ENCODE results near the gene ZDHHC14.

ZDHHC14 gene

DNA sequence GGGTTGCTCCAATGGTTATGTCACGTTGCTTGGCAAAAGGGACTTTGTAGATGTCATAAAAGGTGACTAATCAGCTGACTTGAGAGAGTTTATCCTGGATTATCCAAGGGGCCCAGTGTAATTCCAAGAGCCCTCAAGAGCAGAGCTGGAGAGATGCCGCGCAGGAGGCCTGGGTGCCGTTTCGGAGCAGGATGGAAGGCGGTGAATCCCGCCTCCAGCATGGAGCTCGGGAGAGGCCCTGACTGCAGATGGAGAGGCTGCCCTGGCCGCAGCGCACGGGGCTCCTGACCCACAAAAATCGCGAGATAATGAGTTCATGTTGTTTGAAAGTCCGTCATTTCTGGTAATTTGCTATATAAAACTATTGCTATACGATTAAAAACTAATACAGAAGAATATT lies 219.8 kb downstream of the ZDHHC14 start:
- DNase-seq (ENCODE audit: low spot score) = no peak

DNA sequence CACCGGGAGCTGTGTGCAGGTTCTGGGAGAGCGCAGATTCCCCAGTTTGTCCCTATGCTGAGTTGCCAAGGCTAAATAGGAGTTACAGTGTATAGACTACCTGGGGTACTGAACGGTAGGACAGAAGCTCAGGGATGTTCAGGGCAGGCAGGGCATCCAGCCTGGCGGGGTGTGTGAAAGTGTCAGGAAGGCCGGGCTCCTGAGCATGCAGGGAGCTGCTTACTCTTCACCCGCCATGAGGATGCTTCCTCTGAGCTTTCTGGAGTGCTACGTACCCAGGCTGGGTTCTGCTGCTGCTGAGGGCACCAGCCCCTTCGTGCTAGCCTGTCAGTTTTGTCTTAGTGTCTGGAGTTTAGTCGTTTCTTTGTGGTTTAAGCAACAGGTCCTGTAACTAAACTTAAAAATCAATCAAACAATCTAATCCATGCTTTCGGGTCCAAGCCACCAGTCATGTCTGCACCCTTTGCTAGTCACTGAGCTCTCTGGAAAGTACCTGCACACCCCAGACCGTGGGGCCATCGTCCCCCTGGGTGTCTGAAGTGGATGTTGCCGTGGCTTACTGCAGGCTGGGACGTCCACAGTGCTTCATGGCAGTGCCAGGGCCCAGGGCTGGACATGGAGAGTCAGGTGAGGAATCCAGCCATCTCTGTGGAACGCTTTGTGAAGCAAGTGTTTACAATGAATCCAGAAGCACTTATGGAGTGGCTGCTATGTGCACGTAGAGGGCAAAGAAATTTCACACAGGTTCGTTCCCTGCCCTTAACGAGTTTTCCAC lies 221.7 kb downstream of the ZDHHC14 start:
- DNase-seq (ENCODE audit: low spot score) = no peak

DNA sequence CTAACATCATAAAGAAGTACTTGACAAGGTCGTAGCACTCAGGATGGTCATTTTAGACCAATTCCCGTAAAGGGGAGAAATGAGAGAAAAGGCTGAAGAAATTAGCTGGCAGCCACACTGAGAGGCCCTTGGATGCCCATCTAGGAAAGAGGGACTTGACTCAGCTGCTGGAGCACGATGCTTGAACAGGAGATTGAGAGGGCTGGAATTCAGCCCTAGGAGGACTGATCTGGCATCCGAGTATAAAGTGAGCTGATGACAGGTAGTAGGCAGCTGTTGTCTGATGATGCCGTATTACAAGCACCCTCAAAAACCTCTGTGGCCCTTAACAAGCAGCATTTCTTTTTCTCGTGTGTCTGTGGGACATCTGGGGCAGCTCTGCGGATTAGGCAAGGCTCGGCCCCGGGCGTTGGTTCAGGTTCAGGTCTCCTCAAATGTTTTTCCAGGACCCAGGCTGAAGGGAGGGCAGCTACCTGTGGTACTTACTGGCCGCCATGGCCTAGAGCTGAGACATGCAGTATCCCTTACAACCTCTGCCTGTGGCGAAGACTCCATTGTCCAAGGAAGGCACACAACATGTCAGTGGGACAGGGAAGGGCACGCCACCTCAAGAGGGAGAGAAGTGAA lies 222.4 kb downstream of the ZDHHC14 start:
- DNase-seq (ENCODE audit: low spot score) = no peak

DNA sequence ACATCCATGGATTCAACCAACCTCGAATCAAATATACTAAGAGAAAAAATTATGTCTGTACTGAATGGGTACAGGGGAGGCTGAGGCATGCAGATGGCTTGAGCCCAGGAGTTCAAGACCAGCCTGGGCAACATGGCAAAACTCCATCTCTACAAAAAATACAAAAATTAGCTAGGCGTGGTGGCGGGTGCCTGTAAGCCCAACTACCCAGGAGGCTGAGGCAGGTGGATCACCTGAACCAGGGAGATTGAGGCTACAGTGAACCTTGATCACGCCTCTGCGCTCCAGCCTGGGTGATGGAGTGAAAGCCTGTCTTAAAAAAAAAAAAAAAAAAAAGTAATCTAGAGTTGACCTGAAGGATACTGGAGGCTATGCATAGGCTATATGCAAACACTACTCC lies 223.0 kb downstream of the ZDHHC14 start:
- DNase-seq (ENCODE audit: low spot score) = no peak

DNA sequence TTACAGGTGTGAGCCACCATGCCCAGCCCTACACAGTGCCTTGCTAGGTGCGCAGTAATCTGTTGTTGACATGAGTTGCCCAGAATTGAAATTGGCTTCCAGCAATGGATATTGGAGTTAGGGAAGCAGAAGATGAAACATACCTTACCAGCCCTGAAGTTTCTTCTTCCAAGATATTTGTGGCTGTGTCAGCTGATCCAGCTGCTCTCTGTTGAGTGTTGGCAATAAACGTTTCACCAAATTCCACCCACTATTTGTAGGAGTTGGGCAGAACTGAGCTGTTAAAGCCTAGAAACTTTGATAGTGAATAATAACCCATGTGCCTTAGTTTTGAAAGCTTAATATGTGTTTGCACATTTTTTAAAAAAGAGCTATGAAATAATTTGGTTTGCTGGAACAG lies 223.8 kb downstream of the ZDHHC14 start:
- DNase-seq (ENCODE audit: low spot score) = no peak

DNA sequence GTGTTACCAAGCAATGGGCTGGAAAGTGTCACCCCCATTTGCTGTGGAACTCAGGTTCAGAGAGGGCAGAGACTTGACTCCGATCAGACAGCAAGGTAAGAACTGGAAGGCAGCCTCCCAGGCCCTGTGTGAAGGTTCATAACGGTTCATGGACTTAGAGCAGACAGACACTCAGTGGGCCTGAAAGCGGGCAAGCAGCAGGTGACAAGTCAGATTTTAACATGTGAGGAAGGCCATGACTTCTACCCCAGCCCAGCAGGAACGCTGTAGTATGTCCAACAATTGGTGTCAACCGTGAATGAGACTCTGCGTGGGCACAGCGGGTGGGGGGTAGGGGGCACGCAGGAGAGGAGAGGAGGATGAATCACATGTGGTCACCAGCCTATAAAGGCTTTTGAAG lies 224.5 kb downstream of the ZDHHC14 start:
- DNase-seq (ENCODE audit: low spot score) = no peak

DNA sequence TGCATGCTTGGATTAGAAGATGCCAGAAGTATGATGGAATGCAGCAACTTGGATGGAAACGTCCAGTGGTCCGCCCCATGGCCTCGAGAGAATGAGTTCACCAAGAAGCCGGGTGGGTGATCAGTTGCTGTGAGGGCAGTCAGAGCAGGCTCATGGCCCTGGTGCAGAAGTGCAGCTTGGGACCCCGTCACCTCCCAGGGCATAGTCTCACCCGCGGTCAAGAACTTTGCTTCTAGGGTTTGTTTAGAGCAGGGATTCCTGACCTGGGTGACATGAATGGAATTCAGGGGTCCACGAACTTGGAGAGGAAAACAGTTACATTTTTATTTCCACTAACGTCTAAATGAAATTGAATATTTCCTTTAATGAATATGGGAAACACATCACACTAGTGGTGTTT lies 225.5 kb downstream of the ZDHHC14 start:
- no peak for DNase-seq (ENCODE audit: low spot score)

DNA sequence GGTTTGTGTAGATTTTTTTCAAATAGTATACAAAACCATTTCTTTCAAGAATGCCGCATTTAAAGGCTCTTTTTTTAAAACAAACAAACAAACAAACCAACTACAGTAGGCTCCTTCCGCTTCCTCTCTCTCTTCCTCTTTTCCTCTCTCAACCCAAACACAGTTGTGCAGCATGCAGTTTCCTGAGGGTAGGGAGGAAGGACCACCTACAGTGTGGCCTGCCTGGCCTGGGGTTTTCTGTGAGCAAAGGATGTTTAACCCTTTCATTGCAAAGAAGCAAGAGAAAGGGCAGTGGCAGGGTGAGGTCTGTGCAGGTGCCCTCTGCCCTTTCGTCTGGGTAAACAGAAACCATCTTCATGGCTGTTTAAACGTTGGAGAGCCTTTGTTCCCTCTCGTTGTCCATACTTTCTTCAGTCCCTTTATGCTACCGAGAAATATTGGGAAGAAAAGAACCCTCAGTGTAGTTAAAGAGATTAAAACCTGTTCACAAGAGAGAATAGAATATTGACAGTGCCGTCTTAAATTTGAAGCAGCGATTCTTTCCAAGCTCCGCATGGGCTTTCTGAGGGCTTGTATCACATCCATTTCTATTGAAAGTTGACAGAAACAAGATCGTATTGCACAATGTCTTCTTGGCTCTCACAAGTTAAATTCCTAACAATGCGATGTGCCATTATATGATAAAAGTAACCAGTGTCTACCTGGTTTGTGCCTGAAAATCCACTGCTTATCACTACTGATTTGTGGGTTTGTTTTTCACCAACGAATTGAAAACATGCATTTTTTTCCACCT lies 226.5 kb downstream of the ZDHHC14 start:
- DNase-seq (ENCODE audit: low spot score) = no peak

DNA sequence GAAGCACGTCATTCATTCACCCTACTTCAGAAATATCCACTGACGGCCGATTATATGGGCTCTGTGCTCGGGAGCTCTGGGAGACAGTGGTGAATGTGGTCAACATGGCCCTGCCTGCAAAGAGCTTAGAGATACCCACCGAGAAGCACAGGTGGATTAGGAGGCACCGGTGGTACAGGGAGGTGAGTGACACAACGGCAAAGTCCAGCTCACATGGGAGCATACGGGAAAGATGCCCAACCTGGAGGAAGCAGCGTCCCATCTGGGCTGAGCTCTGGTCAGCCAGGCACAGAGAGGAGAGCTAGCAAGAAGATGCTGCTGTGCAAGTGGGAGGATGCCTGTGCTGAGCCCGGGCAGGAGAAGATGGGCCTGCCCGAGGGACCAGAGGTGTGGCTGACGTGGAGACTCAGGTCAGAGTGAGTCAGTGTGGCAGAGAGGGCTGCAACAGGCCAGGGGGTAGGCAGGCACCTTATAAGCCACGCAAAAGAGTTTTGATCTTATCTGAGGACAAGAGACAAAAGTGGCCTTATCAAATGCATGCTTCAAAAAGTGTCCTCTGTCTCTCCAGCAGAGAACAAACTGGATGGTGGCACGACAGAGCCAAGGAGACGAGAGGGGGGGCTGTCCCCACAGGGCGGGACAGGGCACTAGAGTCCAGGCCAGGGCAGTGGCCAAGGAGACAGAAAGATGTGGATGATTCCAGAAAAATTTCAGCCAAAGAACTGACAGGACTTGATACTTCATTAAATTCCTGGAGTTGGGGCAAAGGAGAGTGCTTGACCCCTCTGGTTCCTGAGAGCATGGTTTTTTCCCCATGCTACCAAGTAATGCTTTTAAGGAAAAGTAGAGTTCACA lies 227.5 kb downstream of the ZDHHC14 start:
- DNase-seq (ENCODE audit: low spot score) = no peak

DNA sequence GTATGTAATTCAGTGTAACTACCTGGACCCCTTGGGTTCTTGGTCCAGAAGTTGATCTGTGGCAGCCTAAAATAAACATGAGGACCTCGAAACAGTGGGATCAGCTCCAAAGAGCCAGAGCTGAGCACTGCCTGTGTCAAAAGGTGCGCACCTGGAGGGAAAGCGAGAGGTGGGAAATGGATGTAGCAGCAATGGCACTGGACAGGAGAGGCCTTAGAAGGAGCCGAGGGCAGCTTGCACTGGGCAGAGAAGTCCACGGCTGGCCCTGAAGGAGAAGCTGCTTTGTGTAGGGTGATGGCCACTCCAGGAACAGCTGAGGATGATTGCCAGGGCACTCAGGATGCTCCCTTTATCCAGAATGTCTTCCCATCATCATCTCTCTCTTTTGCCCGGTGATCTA lies 228.1 kb downstream of the ZDHHC14 start:
- DNase-seq (ENCODE audit: low spot score) = no peak

DNA sequence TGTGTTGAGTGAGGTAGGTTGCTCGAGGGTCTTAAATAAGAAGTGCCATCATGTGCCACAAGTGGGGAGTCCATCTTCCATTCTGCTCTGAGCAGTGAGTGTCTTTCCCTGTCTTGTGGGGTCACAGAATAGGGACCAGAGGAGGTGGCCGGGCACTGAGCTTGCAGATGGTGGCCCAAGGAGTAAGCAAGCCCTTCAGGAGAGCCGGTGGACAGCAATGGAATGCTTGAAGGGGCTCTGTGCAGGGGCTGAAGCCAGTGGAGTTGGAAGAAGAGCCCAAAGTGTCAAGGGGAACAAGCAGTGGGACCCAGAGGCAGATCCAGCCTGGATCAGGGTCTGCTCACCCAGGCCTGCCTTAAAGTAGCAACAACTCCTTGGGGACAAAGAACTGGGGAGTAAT lies 228.6 kb downstream of the ZDHHC14 start:
- no peak for DNase-seq (ENCODE audit: low spot score)

DNA sequence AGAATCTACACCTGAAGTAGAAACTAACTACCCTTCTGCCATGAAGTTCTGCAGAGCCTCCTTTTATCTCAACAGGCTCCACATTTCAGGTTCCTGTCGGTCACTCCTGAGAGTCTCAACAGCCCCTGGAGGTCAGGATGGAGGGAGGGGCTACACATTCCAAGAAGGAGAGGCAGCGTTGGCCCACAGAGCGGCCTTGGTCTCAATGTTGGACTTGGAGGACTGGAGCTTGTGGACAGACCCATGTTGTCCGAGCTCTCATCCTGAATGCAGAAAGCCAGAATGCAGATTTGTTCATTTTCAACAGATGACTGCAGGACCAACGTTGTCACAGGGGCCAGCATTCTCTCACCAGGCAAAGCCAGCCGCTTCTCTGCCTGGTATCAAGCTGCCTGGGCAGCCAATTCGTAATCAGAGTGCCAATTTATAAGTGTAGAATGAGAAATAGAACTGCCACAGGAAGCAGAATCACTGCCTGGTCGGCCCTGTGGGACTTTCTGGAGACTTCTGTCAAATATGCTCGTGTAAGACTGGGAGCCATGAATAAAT lies 229.5 kb downstream of the ZDHHC14 start:
- no peak for DNase-seq (ENCODE audit: low spot score)

DNA sequence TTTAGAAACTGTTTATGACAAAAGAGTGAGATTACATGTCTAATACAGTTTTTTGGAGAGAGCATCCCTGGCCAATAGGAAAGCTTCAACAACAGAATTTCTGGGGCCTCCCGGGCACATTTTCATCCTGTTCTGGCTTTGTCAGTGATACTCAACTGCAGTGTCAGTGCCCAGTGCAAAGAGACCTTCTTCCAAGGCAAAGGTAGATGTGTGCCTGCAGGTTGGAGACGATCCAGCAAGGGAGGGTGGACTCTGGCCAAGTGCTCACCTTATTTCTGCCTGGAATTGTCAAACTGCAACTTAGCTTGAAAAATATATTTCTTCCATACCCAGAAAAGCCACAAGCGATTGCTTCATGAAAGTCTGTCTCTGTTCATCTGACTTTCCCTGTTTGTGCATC lies 230.4 kb downstream of the ZDHHC14 start:
- DNase-seq (ENCODE audit: low spot score) = no peak

DNA sequence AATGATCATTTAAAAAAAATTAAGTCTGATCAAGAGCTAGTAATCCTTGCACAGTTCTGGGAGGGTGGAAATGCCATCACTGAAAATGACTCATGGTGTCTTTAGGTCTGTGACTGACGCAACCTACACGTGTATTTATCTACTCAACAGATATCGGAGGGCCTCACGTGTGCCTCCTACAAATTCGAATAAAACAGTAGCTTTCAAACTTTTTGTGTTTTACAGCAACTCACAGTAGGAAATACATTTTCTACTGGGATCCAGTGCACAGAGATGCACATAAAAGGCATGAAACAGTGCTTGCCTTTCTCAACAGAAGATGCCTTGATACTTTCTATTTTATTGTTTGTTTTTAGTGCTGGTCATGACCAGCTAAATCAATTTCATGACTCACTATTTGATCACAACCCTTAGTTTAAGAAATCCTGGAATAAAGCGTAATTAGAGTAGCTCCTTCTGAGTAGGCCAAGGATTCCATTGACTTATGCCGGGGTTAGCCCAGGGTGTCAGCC lies 232.1 kb downstream of the ZDHHC14 start:
- DNase-seq (ENCODE audit: low spot score) = no peak

DNA sequence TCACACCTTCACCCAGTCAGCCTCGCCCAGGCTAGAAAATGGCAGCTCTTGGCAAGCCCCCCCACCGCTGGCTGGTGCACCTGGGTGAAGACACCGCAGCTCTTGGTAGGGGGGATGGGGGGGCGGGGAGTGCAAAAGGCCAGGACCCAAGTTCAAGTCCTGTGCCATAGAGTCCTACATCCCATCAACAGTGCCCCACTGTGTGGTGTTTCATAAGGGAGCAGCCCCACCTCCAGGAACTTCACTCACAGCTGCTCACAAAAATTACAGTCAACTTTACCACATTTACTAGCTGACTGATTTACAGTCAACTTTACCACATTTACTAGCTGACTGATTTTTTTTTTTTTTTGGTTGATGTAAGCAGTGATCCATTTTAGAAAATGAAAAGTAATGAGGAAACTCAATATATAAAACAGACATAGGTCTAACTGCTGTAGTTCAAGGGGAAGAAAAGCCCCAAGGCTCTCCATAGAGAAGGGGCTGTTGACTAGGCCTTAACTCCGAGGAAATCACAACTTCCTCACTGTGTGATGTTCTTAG lies 233.1 kb downstream of the ZDHHC14 start:
- DNase-seq (ENCODE audit: low spot score) = no peak

DNA sequence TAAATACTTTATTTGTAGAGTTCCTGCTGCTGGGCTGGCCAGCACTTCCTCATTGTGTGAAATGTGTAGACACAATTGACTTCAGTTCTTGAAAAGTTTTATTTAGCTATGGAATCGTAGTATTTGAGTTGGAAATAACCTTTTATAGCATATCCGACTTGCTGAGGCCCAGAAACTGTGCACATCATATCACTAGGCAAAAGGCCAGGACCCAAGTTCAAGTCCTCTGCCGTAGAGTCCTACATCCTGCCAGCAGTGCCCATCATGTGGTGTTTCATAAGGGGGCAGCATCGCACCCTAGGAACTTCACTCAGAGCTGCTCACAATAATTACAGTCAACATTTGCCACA lies 234.4 kb downstream of the ZDHHC14 start:
- DNase-seq (ENCODE audit: low spot score) = no peak

DNA sequence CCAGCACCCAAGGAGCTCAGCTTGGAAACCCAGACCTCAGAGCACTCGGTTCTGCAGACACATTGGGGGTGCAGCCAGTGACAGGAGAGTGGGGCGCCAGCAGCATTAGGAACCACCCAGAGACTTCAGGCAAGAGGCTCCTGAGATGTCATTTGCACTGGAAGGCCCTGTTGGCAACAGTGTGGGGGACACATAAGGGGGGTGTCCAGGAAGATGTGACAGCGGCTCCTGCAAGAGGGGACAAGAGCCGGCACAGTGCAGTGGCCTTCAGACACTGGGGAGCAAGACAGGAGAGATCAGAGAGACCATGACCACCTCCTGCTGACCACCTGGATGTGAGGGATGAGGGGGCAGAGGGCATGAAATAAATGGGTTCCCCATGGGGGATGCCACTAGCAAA lies 235.0 kb downstream of the ZDHHC14 start:
- DNase-seq (ENCODE audit: low spot score) = no peak

DNA sequence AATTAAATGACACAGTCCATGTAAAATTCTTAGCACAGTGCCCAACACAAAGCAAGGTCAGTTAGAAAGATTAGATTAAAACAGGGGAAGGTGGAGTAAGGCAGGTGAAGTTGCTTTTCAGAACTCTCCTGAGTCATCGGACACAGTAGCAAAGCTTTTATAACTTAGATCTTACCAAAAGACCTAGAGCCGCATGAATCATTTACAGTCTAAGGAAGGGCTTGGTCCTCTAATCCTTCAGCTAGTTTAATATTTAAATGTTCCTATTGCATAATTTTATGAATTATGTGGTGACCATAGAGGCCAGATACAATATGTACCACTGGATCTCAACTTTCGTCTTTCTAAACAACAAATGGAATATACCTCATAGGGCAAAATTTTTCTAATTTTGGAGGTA lies 240.0 kb downstream of the ZDHHC14 start:
- no peak for DNase-seq (ENCODE audit: low spot score)

DNA sequence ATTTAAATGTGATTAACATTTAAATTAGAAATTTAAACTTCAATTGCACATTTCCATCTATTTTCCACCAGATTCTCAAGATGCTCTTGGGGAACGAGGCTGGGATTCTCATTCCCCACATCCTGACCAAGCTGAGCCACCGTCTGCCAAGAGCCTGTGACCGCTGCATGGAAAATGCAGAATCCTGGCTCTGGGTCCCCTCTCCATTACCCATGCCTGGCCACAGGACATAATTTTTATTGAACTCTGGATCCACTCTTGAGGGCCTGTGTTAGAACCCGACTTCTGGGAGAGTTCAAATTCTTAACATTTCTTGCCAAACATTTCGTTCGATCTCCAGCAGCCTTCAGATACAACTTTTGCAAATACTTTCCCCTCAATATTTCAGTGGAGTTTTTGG lies 240.4 kb downstream of the ZDHHC14 start:
- DNase-seq (ENCODE audit: low spot score) = no peak

DNA sequence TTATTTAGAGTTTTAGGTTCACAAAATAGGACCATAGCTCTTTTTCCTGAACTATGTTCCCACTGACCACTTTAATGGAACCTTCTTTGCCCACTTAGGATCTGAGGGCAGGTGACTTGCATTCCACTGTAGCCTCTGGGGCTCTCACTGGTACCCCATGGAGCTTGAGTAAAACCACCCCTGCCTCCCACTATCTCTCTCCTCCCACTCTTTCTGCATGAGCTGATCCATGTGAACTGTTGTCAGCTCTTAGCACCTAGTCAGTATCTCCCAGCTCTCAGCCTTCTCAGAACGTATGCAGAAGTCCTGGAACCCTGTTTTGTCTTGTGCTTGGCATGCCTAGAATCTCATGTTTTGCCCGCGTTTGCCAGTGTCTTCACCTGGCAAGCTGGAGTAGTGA lies 241.4 kb downstream of the ZDHHC14 start:
- DNase-seq (ENCODE audit: low spot score) = no peak

DNA sequence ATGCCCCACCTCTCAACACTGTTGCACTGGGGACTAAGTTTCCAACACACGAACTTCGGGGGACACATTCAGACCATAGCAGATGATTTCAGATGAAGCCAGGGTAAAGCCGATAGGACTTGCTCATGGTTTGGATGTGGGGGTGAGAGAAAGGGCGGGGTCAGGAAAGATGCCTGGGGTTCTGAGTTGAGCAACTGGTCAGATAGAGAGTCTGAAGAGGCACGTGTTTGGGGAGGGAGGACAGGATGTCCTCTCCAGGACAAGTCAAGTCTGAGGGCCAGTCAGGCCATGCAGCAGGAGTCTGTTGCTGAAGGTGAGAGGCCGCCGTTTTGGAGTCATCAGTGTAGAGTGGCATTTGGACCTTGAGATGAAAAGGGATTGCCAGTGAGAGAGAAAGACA lies 244.1 kb downstream of the ZDHHC14 start:
- DNase-seq (ENCODE audit: low spot score) = no peak

DNA sequence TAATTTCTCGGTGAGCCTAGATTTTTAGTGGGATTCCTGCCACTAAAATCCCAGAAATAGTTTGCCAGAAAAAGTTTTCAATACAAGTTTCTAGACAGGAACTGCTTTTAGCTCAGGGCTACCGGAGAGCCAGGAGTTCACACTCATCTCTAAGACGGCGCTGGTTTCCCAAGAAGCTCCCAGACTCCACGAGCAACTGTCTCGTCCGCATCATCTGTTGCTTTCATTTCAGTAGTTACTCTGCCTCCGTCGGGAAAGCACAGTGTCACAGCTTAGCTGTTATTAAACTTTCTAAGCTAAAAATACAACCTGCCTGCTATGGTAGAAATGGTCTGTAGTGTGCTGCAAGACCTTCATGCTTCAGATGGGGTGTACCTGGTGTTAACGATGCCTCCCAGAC lies 244.8 kb downstream of the ZDHHC14 start:
- DNase-seq (ENCODE audit: low spot score) = no peak

All from ecto neural progenitor cell (in vitro differentiated cells).